Measurements from ENCODE around the gene ACKR3. TPM values are rescaled to one million over a fixed set of nuclear protein-coding genes. Genes with fewer than 3 reads are reported as not detected.

ACKR3 gene
- total and polyA plus RNA-seq, 2 donors (not counting 1 experiment from before 2014, with no cell fraction given): 0.17 to 1.5 TPM

GRCh38 chr2:236627841-236628240 lies 58.2 kb downstream of the ACKR3 start:
- no peak for TF ChIP-seq EZH2 (IDR thresholded peaks at IDR 0.05; ENCODE audit: low read length, missing control alignments)
- no peak for TF ChIP-seq CTCF (conservative IDR thresholded peaks at IDR 0.05 in 1 of 2, IDR thresholded peaks at IDR 0.05 in 1 of 2; ENCODE audit: low read depth in 1 of 2, low read length in 2 of 2)
- DNase-seq (ENCODE audit: low read depth in 2 of 2): no peak
- H3K4me1 ChIP-seq (ENCODE audit: control insufficient read depth, extremely low read depth, insufficient read depth, low read length): no peaks in the 10 kb centered on the region

GRCh38 chr2:236628256-236628901 lies 58.8 kb downstream of the ACKR3 start:
- Histone ChIP-seq H3K4me1 (ENCODE audit: control insufficient read depth, extremely low read depth, insufficient read depth, low read length) (no peaks in the 10 kb centered on the region), H3K4me2 (ENCODE audit: extremely low read depth, insufficient read depth, low read length) (no peak overlapping the region), H3K4me3 (replicated peaks in 1 of 4; ENCODE audit: control extremely low read depth in 1 of 4, insufficient read depth in 1 of 4, low read depth in 3 of 4, low read length in 4 of 4) (no peak overlapping the region), H3K79me2 (ENCODE audit: control insufficient read depth, insufficient read depth, low read length) (no peaks in the 10 kb centered on the region), H3K36me3 (ENCODE audit: control insufficient read depth, insufficient read depth, low read length) (no peaks in the 10 kb centered on the region), H3K9me3 (ENCODE audit: control insufficient read depth, insufficient read depth, low read depth, low read length) (no peaks in the 10 kb centered on the region), H3K27me3 (ENCODE audit: control insufficient read depth, insufficient read depth, low read length) (no peaks in the 10 kb centered on the region), H3K9ac (ENCODE audit: insufficient read depth, low read length) (no peak overlapping the region), H2AFZ (ENCODE audit: low read length) (no peak overlapping the region), H3K27ac (ENCODE audit: insufficient read depth, low read length) (no peak overlapping the region), H4K20me1 (ENCODE audit: control insufficient read depth, extremely low read depth, insufficient read depth, low read length) (no peaks in the 10 kb centered on the region)
- TF ChIP-seq EZH2 (IDR thresholded peaks at IDR 0.05; ENCODE audit: low read length, missing control alignments): no peak
- DNase-seq (ENCODE audit: low read depth in 2 of 2): no peak

More at GRCh38 chr2:236627841-236628240, 58.2 kb downstream of the ACKR3 start:
- H3K9ac ChIP-seq (ENCODE audit: insufficient read depth, low read length): no peak overlapping the region
- no peaks in the 10 kb centered on the region for H3K36me3 ChIP-seq (ENCODE audit: control insufficient read depth, insufficient read depth, low read length)
- no peaks in the 10 kb centered on the region for H3K27me3 ChIP-seq (ENCODE audit: control insufficient read depth, insufficient read depth, low read length)
- H3K9me3 ChIP-seq (ENCODE audit: control insufficient read depth, insufficient read depth, low read depth, low read length): no peaks in the 10 kb centered on the region
- no peak overlapping the region for H3K4me3 ChIP-seq (replicated peaks in 1 of 4; ENCODE audit: control extremely low read depth in 1 of 4, insufficient read depth in 1 of 4, low read depth in 3 of 4, low read length in 4 of 4)
- no peaks in the 10 kb centered on the region for H4K20me1 ChIP-seq (ENCODE audit: control insufficient read depth, extremely low read depth, insufficient read depth, low read length)
- H3K27ac ChIP-seq (ENCODE audit: insufficient read depth, low read length): no peak overlapping the region
- no peak overlapping the region for H2AFZ ChIP-seq (ENCODE audit: low read length)
- no peaks in the 10 kb centered on the region for H3K79me2 ChIP-seq (ENCODE audit: control insufficient read depth, insufficient read depth, low read length)
- H3K4me2 ChIP-seq (ENCODE audit: extremely low read depth, insufficient read depth, low read length): no peak overlapping the region

- Histone ChIP-seq H3K79me2 (ENCODE audit: control insufficient read depth, insufficient read depth, low read length) (no peaks in the 10 kb centered on the region), H3K4me1 (ENCODE audit: control insufficient read depth, extremely low read depth, insufficient read depth, low read length) (no peaks in the 10 kb centered on the region), H3K27me3 (ENCODE audit: control insufficient read depth, insufficient read depth, low read length) (no peaks in the 10 kb centered on the region), H4K20me1 (ENCODE audit: control insufficient read depth, extremely low read depth, insufficient read depth, low read length) (no peaks in the 10 kb centered on the region), H2AFZ (ENCODE audit: low read length) (no peak overlapping the region), H3K9me3 (ENCODE audit: control insufficient read depth, insufficient read depth, low read depth, low read length) (no peaks in the 10 kb centered on the region), H3K4me2 (ENCODE audit: extremely low read depth, insufficient read depth, low read length) (no peak overlapping the region), H3K36me3 (ENCODE audit: control insufficient read depth, insufficient read depth, low read length) (no peaks in the 10 kb centered on the region), H3K27ac (ENCODE audit: insufficient read depth, low read length) (no peak overlapping the region), H3K4me3 (replicated peaks in 1 of 4; ENCODE audit: control extremely low read depth in 1 of 4, insufficient read depth in 1 of 4, low read depth in 3 of 4, low read length in 4 of 4) (no peak overlapping the region), H3K9ac (ENCODE audit: insufficient read depth, low read length) (no peak overlapping the region)
- TF ChIP-seq CTCF (conservative IDR thresholded peaks at IDR 0.05 in 1 of 2, IDR thresholded peaks at IDR 0.05 in 1 of 2; ENCODE audit: low read depth in 1 of 2, low read length in 2 of 2): no peak
- no peak for TF ChIP-seq EZH2 (IDR thresholded peaks at IDR 0.05; ENCODE audit: low read length, missing control alignments)
- no peak for DNase-seq (ENCODE audit: low read depth in 2 of 2)
These were observed 59.5 kb downstream of the ACKR3 start for GRCh38 chr2:236628981-236629605.
